Transverse colon (tissue), 4 donors: Measurements from ENCODE around the gene CEBPE.

ENCODE experiments used
- CTCF ChIP-seq, 5 experiments: fragments of 200-600 bp in 3 of 5; fragments of 450-650 bp in 2 of 5; sonication (generic) in 3 of 5; IDR thresholded peaks; 1 replicate in 2 of 5; 2 replicates in 3 of 5; pipeline ENCODE4 v1.5.1; 2016 to 2017; ENCODE audit warnings: antibody characterized with exemption in 5 of 5, inconsistent platforms in 3 of 5, mild to moderate bottlenecking in 2 of 5, moderate library complexity in 1 of 5
- EP300 ChIP-seq: sonication (generic); formaldehyde crosslinking; IDR thresholded peaks from one replicate; pipeline ENCODE4 v1.6.1; 2017; ENCODE audit warnings: antibody characterized with exemption, low read depth
- POLR2A ChIP-seq: fragments of 450-650 bp; IDR thresholded peaks from one replicate; pipeline ENCODE4 v1.6.1; 2016; ENCODE audit warnings: antibody characterized with exemption, mild to moderate bottlenecking, moderate library complexity
- POLR2AphosphoS5 ChIP-seq, 3 donors: sonication (generic); formaldehyde crosslinking; IDR thresholded peaks; one replicate each; pipeline ENCODE4 v1.6.1; 2016; ENCODE audit warnings: antibody characterized with exemption in 3 of 3

- TF ChIP-seq POLR2AphosphoS5 (IDR thresholded peaks at IDR 0.05) (no peak), POLR2A (no peak), CTCF (IDR thresholded peaks at IDR 0.05) (no peak), EP300 (no peak)
Observed at GRCh38 chr14:23070262-23071129, 48.6 kb downstream of the CEBPE start.
